HepG2 (cell line): ENCODE data around the gene SIT1. TPM values are rescaled to one million over a fixed set of nuclear protein-coding genes. Genes with fewer than 3 reads are reported as not detected.

Source experiments
- ATAC-seq: fragments of 200-7000 bp; cut with Tn5 transposase; 3 replicates; pipeline ENCODE4 v1.9.1; 2020; ENCODE audit warnings: mild to moderate bottlenecking, moderate library complexity
- BruUV-seq: library from RNA; stranded (reverse); fragments of 400-500 nt; replicated peaks from 2 replicates; lab custom pipeline; 2021; lab: Mats Ljungman, UMichigan
- CTCF ChIA-PET: fragments of 300-600 bp; formaldehyde crosslinking; extraction: SDS; loops from one replicate; lab custom pipeline; 2021; ENCODE audit warnings: low total read pairs, inconsistent platforms, low intra/inter-chr PET ratio; lab: Yijun Ruan, JAX
- POLR2A ChIA-PET: fragments of 350-600 bp; sonication (Branson Sonifier 250); formaldehyde crosslinking; loops from one replicate; lab custom pipeline; 2020; ENCODE audit warnings: antibody characterized with exemption, inconsistent platforms; lab: Yijun Ruan, JAX
- DNase-seq: peaks from one replicate; pipeline ENCODE4 v3.0.0-alpha.2; 2015; ENCODE audit warnings: low spot score
- FAIRE-seq: peaks from 3 replicates; lab custom pipeline; 2011; peaks lifted over from hg19 to GRCh38; lab: Jason Lieb, UNC
- H2AFZ ChIP-seq: one replicate; pipeline ENCODE4 v1.6.1; 2011; ENCODE audit warnings: low read length, inconsistent platforms
- H3K27ac ChIP-seq: fragments of 300-600 bp; 3 replicates; pipeline ENCODE4 v1.8.0; 2011; ENCODE audit warnings: mixed run types, mild to moderate bottlenecking, mixed read lengths, low read length, inconsistent platforms; ENCODE audit not compliant: insufficient read depth; ENCODE audit errors: extremely low read length
- H3K27me3 ChIP-seq, 2 experiments: fragments of 200-600 bp in 1 of 2; 2 replicates in 1 of 2; 3 replicates in 1 of 2; pipeline versions ENCODE4 v1.6.0 to v1.8.0; 2011; ENCODE audit warnings: low read length in 2 of 2, mild to moderate bottlenecking in 2 of 2, moderate library complexity in 2 of 2, inconsistent platforms in 1 of 2; ENCODE audit not compliant: insufficient read depth in 2 of 2, control insufficient read depth in 1 of 2
- H3K36me3 ChIP-seq, 2 experiments: fragments of 200-600 bp in 1 of 2; replicated peaks in 1 of 2; 2 replicates in 1 of 2; 3 replicates in 1 of 2; pipeline versions ENCODE4 v1.5.1 to v1.8.0; 2011; ENCODE audit warnings: low read length in 2 of 2, inconsistent platforms in 1 of 2; ENCODE audit not compliant: insufficient read depth in 2 of 2, control insufficient read depth in 1 of 2
- H3K4me1 ChIP-seq: 2 replicates; pipeline ENCODE4 v1.5.1; 2012; ENCODE audit warnings: low read length, inconsistent platforms; ENCODE audit not compliant: insufficient read depth
- H3K4me2 ChIP-seq: 2 replicates; pipeline ENCODE4 v1.6.0; 2011; ENCODE audit warnings: low read depth, low read length, inconsistent platforms
- H3K4me3 ChIP-seq, 3 experiments: fragments of 200-600 bp in 1 of 3; sonication (generic), shearing (Covaris generic) in 1 of 3; replicated peaks in 1 of 3; 2 replicates each; pipeline ENCODE4 v1.5.1; 2011 to 2016; ENCODE audit warnings: low read length in 3 of 3, inconsistent platforms in 2 of 3, low read depth in 2 of 3, mild to moderate bottlenecking in 2 of 3, control low read depth in 1 of 3, mixed read lengths in 1 of 3; ENCODE audit not compliant: insufficient read depth in 1 of 3
- H3K79me2 ChIP-seq: one replicate; pipeline ENCODE4 v1.6.1; 2011; ENCODE audit warnings: low read length, inconsistent platforms; ENCODE audit not compliant: insufficient read depth
- H3K9ac ChIP-seq: 2 replicates; pipeline ENCODE4 v1.6.0; 2011; ENCODE audit warnings: mild to moderate bottlenecking, low read depth, low read length, inconsistent platforms; ENCODE audit not compliant: insufficient read depth
- H3K9me3 ChIP-seq: 2 replicates; pipeline ENCODE4 v1.5.1; 2012; ENCODE audit warnings: mild to moderate bottlenecking, low read length
- H4K20me1 ChIP-seq: 2 replicates; pipeline ENCODE4 v1.6.0; 2011; ENCODE audit warnings: inconsistent platforms, mild to moderate bottlenecking, low read length, moderate library complexity; ENCODE audit not compliant: insufficient read depth
- ELF3 ChIP-seq: IDR thresholded peaks from 2 replicates; pipeline ENCODE4 v1.6.1; 2016; ENCODE audit warnings: missing genetic modification reagents, missing compliant biosample characterization
- ETV6 ChIP-seq: sonication (generic); formaldehyde crosslinking; conservative IDR thresholded peaks from 2 replicates; pipeline ENCODE4 v1.4.0; 2020; ENCODE audit warnings: missing genetic modification reagents
- FOSL2 ChIP-seq: sonication (generic); formaldehyde crosslinking; IDR thresholded peaks from 2 replicates; pipeline ENCODE4 v1.4.0; 2020; ENCODE audit warnings: missing genetic modification reagents
- FOXK1 ChIP-seq: sonication (generic); formaldehyde crosslinking; IDR thresholded peaks from 2 replicates; pipeline ENCODE4 v1.4.0; 2020; ENCODE audit warnings: low read depth, missing genetic modification reagents, borderline replicate concordance
- MIER3 ChIP-seq: IDR thresholded peaks from 2 replicates; pipeline ENCODE4 v1.6.1; 2016; ENCODE audit warnings: missing compliant biosample characterization, borderline replicate concordance
- NR2F1 ChIP-seq, 2 experiments: fragments of 450-650 bp in 1 of 2; formaldehyde crosslinking in 1 of 2; IDR thresholded peaks; 2 replicates each; pipeline versions ENCODE4 v1.5.0 to v1.6.1; 2016 to 2020; ENCODE audit warnings: mild to moderate bottlenecking in 1 of 2, missing compliant biosample characterization in 1 of 2, missing genetic modification reagents in 1 of 2, moderate library complexity in 1 of 2
- NR2F6 ChIP-seq, 2 experiments: IDR thresholded peaks; 2 replicates each; pipeline ENCODE4 v1.6.1; 2016; ENCODE audit warnings: antibody characterized with exemption in 1 of 2, mild to moderate bottlenecking in 1 of 2
- SIN3A ChIP-seq: IDR thresholded peaks from 2 replicates; pipeline ENCODE4 v1.6.1; 2011; ENCODE audit warnings: low read depth, mild to moderate bottlenecking, control low read depth, low read length, borderline replicate concordance
- ZNF34 ChIP-seq: sonication (generic); formaldehyde crosslinking; IDR thresholded peaks from 2 replicates; pipeline ENCODE4 v1.4.0; 2020; ENCODE audit warnings: mild to moderate bottlenecking, missing genetic modification reagents, borderline replicate concordance
- ZNF547 ChIP-seq: sonication (generic); formaldehyde crosslinking; IDR thresholded peaks from 2 replicates; pipeline ENCODE4 v1.5.1; 2020; ENCODE audit warnings: mild to moderate bottlenecking, missing genetic modification reagents
- ZNF615 ChIP-seq: sonication (generic); formaldehyde crosslinking; IDR thresholded peaks from 2 replicates; pipeline ENCODE4 v1.5.0; 2020; ENCODE audit warnings: mild to moderate bottlenecking, missing genetic modification reagents, borderline replicate concordance
- ZSCAN30 ChIP-seq: sonication (generic); formaldehyde crosslinking; IDR thresholded peaks from 2 replicates; pipeline ENCODE4 v1.5.0; 2020; ENCODE audit warnings: mild to moderate bottlenecking, missing genetic modification reagents
- WGBS: methylation state at CpG from one replicate; pipeline ENCODE4 v1.1.6; 2017; ENCODE audit warnings: low lambda C conversion rate; 5-methylcytosine and 5-hydroxymethylcytosine counted together
- in situ Hi-C: cut with HindIII; loops from 2 replicates; pipeline ENCODE4 v1.10.0; 2017; ENCODE audit warnings: low pct_unique_long_range_greater_than_20kb; ENCODE audit not compliant: extremely low pct_ligation_motif_present
- intact Hi-C: fragments of 100-400 bp; cut with micrococcal nuclease; formaldehyde crosslinking; loops from one replicate; pipeline ENCODE4 v1.10.0; 2022; ENCODE audit not compliant: unreplicated experiment
- polyA plus RNA-seq, 8 experiments: library from polyadenylated mRNA; depleted of rRNA in 3 of 8; stranded (reverse) in 7 of 8; unstranded in 1 of 8; fragments of >200 nt; fragmentation: Illumina TruSeq in 4 of 8; extraction: Trizol in 4 of 8; gene quantifications; 2 replicates each; pipeline versions ENCODE4 v1.2.1 to v1.2.3, GENCODE V29; 2011 to 2016; ENCODE audit warnings: low read depth in 4 of 8, missing spikeins in 1 of 8, mixed read lengths in 1 of 8; ENCODE audit not compliant: insufficient read depth in 1 of 8
- total RNA-seq, 5 experiments: library from RNA; depleted of rRNA; stranded (reverse); fragments of >200 nt; fragmentation: Illumina TruSeq; extraction: Trizol; gene quantifications; 2 replicates each; pipeline ENCODE4 v1.2.3, GENCODE V29; 2016; ENCODE audit warnings: low read depth in 1 of 5
- TF ChIP-seq, protein P1 (sequence below): sonication (generic); formaldehyde crosslinking; IDR thresholded peaks from 2 replicates; pipeline ENCODE4 v1.4.0; 2020; ENCODE audit warnings: missing genetic modification reagents, borderline replicate concordance

The SIT1 gene
- total and polyA plus RNA-seq, 2 of the 13 experiments (the other 11 are each of a cell fraction or from before 2014, with no cell fraction given), result 0.09 to 6.7 TPM

DNA sequence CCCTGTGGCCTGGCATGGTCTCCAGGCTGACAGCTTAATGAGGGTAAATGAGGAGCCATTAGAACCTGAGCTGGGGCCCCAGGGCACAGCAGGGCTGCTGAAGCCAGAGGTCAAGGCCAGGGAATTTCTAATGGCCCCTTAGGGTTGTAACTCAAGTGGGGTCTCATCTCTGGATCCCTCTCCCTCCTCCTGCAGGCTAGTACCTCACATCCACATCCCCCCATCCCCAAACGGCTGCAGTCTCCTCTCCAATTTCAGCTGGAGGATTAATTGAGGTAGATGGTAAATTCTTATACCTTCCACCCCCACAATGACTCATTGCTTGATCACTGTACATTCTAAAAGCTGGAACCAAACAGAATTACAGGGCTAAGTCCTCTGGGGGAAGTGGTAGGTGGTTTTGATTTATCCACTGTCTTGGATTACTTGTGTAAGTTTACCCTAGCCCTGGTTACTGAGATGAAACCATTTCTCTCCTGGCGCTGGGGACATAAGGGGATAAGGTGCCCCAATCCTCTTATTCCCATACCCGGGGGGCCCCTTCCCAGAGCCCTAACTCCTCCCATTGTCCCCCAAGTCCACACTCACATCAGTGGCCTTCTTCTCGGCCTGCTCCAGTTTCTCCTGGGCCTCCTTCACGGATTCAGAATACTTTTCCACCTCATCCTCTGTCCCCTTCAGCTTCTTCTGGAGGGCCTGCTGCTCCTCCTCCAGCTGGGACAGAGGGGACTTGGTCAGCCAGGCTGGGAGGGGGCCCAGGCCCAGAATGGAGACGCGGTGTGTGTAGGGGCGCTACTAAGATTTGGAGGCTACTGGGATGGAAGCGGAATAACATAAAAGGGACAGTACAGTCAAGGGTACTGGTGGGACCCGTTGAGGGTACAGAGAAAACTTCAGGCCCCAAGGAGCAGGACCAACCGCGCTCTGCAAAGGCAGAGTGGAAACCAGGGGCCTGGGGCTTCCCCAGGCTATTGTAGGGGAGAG, 38.1 kb upstream of the SIT1 start:
- ATAC-seq (peak; percentile 9), FAIRE-seq (no peak), DNase-seq (peak; percentile 39)
- TF ChIP-seq NR2F6 (IDR thresholded peaks at IDR 0.05) (peak; percentile 71), NR2F6 (CRISPR knock-in tag; IDR thresholded peaks at IDR 0.05) (peak; percentile 42; the same call in 1 of the 2 replicates), NR2F1 (CRISPR knock-in tag; IDR thresholded peaks at IDR 0.05) (peak in 1 of 2 experiments; percentile 82; a peak in 2 of 4 replicates), FOSL2 (CRISPR knock-in tag) (peak; percentile 40; the same call in 1 of the 2 replicates), ZNF34 (CRISPR knock-in tag) (no peak)
- no TSS peak for BruUV-seq
- CTCF ChIA-PET, result no interaction called here
- Histone ChIP-seq H3K4me3 (peak overlapping the region in 1 of 3 experiments; percentile 23; a peak in 1 of 6 replicates), H3K27ac (no peak overlapping the region), H3K9me3 (no peaks in the 10 kb centered on the region), H2AFZ (no peak overlapping the region), H3K9ac (no peak overlapping the region), H4K20me1 (no peaks in the 10 kb centered on the region), H3K4me2 (peak overlapping the region; percentile 45), H3K36me3 (no peaks in the 10 kb centered on the region), H3K27me3 (no peaks in the 10 kb centered on the region), H3K4me1 (peaks cover 63% of the 10 kb centered on the region), H3K79me2 (no peaks in the 10 kb centered on the region)
- intact Hi-C loops (no loop called here), in situ Hi-C loops (no loop called here)
- 52% methylated on average over 12 of the region's 12 CpGs for WGBS
- POLR2A ChIA-PET, result interaction anchor here (1.1 to 6.1 kb wide), 5 partner anchors 8 to 43 kb away, joined by 3 to 68 read pairs (median 8); partner anchors contain the start of genes ARHGEF39, CCDC107 and RMRP

DNA sequence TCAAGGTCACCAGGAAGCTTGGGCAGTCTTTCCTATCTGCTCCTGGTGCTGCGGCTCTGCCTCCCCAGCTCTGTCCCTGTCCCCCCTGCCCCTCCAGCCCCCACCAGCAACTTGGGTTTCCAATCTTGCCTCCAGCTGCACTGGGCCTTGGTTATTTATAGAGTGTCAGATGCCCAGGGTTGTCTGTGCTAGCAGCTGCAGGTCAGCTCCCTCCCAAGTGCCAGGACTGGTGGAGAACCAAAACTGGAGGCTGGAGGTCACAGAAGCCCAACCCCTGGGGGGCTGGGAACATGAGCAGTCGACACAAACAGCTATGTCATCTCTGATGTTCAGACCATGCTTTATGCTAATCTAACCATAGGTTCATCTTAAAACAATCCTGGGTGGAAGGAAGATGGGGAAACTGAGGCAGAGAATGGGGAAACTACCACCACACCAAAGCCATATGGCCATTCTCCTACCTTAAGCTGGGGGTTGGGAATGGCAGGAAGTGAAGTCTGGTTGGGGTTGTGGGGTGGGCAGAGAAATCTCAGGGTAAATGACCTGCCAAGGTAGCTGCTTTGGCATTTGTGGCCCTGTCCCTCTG, 37.3 kb upstream of the SIT1 start:
- no peaks in the 10 kb centered on the region for H3K27me3 ChIP-seq
- H3K9ac ChIP-seq, result no peak overlapping the region
- no peak overlapping the region for H3K4me3 ChIP-seq
- H3K79me2 ChIP-seq, result no peaks in the 10 kb centered on the region
- ChIA-PET CTCF (no interaction called here), POLR2A (interaction anchor here (0.7 to 6.1 kb wide), 5 partner anchors 7 to 29 kb away, joined by 3 to 68 read pairs (median 8); partner anchors contain the start of genes ARHGEF39, CCDC107 and RMRP)
- H3K27ac ChIP-seq, result no peak overlapping the region
- in situ Hi-C loops, result no loop called here
- H4K20me1 ChIP-seq, result no peaks in the 10 kb centered on the region
- peaks cover 63% of the 10 kb centered on the region for H3K4me1 ChIP-seq
- H3K4me2 ChIP-seq, result peak overlapping the region; percentile 41; the same call in 1 of the 2 replicates
- FAIRE-seq (no peak), DNase-seq (no peak), ATAC-seq (no peak)
- WGBS, result 89% methylated on average over 1 of the region's 2 CpGs
- no peak overlapping the region for H2AFZ ChIP-seq
- no TSS peak for BruUV-seq
- no peaks in the 10 kb centered on the region for H3K9me3 ChIP-seq
- intact Hi-C loops, result no loop called here
- no peaks in the 10 kb centered on the region for H3K36me3 ChIP-seq
- TF ChIP-seq MIER3 (CRISPR knock-in tag) (no peak), ELF3 (no peak), ETV6 (CRISPR knock-in tag) (no peak), ZNF547 (no peak), ZNF615 (CRISPR knock-in tag) (no peak), FOXK1 (CRISPR knock-in tag) (no peak), SIN3A (no peak), ZSCAN30 (CRISPR knock-in tag) (no peak)
- TF ChIP-seq, protein P1, sequence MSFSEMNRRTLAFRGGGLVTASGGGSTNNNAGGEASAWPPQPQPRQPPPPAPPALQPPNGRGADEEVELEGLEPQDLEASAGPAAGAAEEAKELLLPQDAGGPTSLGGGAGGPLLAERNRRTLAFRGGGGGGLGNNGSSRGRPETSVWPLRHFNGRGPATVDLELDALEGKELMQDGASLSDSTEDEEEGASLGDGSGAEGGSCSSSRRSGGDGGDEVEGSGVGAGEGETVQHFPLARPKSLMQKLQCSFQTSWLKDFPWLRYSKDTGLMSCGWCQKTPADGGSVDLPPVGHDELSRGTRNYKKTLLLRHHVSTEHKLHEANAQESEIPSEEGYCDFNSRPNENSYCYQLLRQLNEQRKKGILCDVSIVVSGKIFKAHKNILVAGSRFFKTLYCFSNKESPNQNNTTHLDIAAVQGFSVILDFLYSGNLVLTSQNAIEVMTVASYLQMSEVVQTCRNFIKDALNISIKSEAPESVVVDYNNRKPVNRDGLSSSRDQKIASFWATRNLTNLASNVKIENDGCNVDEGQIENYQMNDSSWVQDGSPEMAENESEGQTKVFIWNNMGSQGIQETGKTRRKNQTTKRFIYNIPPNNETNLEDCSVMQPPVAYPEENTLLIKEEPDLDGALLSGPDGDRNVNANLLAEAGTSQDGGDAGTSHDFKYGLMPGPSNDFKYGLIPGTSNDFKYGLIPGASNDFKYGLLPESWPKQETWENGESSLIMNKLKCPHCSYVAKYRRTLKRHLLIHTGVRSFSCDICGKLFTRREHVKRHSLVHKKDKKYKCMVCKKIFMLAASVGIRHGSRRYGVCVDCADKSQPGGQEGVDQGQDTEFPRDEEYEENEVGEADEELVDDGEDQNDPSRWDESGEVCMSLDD (CRISPR knock-in tag), result no peak
